Right hindlimb (tissue), 1 donor: Measurements from ENCODE around the gene TAF4.
"Not testable (repeated sequence)": the region's sequence is repeated elsewhere in the genome, so short reads cannot be mapped to it uniquely, and the experiment has no call there.

Experiments used
- DNase-seq: peaks from one replicate; pipeline ENCODE4 v3.0.0-alpha.2; 2018

Gene TAF4

GRCh38 chr20:61998343-61999121 is 67.1 kb downstream of the TAF4 start:
- DNase-seq: no peak

- no peak for DNase-seq
Measured at GRCh38 chr20:61997891-61998290, 67.8 kb downstream of the TAF4 start.

GRCh38 chr20:61997372-61997771 is 68.3 kb downstream of the TAF4 start:
- no peak for DNase-seq

GRCh38 chr20:61994546-61994945 is 71.1 kb downstream of the TAF4 start:
- DNase-seq: no peak

GRCh38 chr20:61993058-61993457 is 72.6 kb downstream of the TAF4 start:
- no peak for DNase-seq

- DNase-seq: no peak
Measured at GRCh38 chr20:61991476-61991875, 74.2 kb downstream of the TAF4 start.

- no peak for DNase-seq
Measured at GRCh38 chr20:61990484-61990883, 75.2 kb downstream of the TAF4 start.

- DNase-seq: no peak
Measured at GRCh38 chr20:61989741-61990140, 75.9 kb downstream of the TAF4 start.

GRCh38 chr20:61988665-61989064 is 77.0 kb downstream of the TAF4 start:
- DNase-seq: no peak

- DNase-seq: no peak
Measured at GRCh38 chr20:61986762-61987321, 78.8 kb downstream of the TAF4 start.

GRCh38 chr20:61985096-61985495 is 80.6 kb downstream of the TAF4 start:
- no peak for DNase-seq

- DNase-seq: not testable (repeated sequence)
Measured at GRCh38 chr20:61984431-61984830, 81.2 kb downstream of the TAF4 start.

GRCh38 chr20:61983965-61984364 is 81.7 kb downstream of the TAF4 start:
- DNase-seq: no peak

GRCh38 chr20:61982951-61983315 is 82.7 kb downstream of the TAF4 start:
- no peak for DNase-seq

GRCh38 chr20:61982191-61982950 is 83.3 kb downstream of the TAF4 start:
- no peak for DNase-seq

- DNase-seq: not testable (repeated sequence)
Measured at GRCh38 chr20:61981691-61982090, 84.0 kb downstream of the TAF4 start.

GRCh38 chr20:61980647-61981583 is 84.8 kb downstream of the TAF4 start:
- no peak for DNase-seq

- DNase-seq: no peak
Measured at GRCh38 chr20:61979701-61980635, 85.7 kb downstream of the TAF4 start.

GRCh38 chr20:61979090-61979489 is 86.6 kb downstream of the TAF4 start:
- no peak for DNase-seq

GRCh38 chr20:61978491-61978890 is 87.2 kb downstream of the TAF4 start:
- DNase-seq: no peak

- DNase-seq: no peak
Measured at GRCh38 chr20:61977419-61977786, 88.3 kb downstream of the TAF4 start.
